Activated naive CD4-positive, alpha-beta T cell treated with anti-CD3 and anti-CD28 coated beads, Interleukin-2, amount 10 ng/mL, durations not matched to agents 7 days and 5 days (primary cell): Measurements from ENCODE around the gene GCNT1.
"Not testable (repeated sequence)": the region's sequence is repeated elsewhere in the genome, so short reads cannot be mapped to it uniquely, and the experiment has no call there.

Experiments used
- CTCF ChIA-PET: fragments of 350-600 bp; sonication (Branson Sonifier 250); formaldehyde crosslinking; loops from one replicate; lab custom pipeline; 2021; ENCODE audit warnings: antibody characterized with exemption; lab: Charles Lee
- DNase-seq: peaks from one replicate; pipeline ENCODE4 v3.0.0-alpha.2; 2020
- H3K27ac Mint-ChIP-seq: one replicate; pipeline ENCODE4 v1.8.0; 2021; ENCODE audit warnings: mild to moderate bottlenecking, moderate library complexity, mixed read lengths
- H3K27me3 Mint-ChIP-seq: one replicate; pipeline ENCODE4 v1.8.0; 2021; ENCODE audit warnings: mild to moderate bottlenecking, mixed read lengths
- H3K36me3 Mint-ChIP-seq: one replicate; pipeline ENCODE4 v1.8.0; 2021; ENCODE audit warnings: mixed read lengths
- H3K4me1 Mint-ChIP-seq: one replicate; pipeline ENCODE4 v1.8.0; 2021; ENCODE audit warnings: mixed read lengths
- H3K4me3 Mint-ChIP-seq: one replicate; pipeline ENCODE4 v1.8.0; 2021; ENCODE audit warnings: mild to moderate bottlenecking, moderate library complexity, mixed read lengths
- H3K9me3 Mint-ChIP-seq: one replicate; pipeline ENCODE4 v1.8.0; 2021; ENCODE audit warnings: mixed read lengths

GCNT1 gene

DNA sequence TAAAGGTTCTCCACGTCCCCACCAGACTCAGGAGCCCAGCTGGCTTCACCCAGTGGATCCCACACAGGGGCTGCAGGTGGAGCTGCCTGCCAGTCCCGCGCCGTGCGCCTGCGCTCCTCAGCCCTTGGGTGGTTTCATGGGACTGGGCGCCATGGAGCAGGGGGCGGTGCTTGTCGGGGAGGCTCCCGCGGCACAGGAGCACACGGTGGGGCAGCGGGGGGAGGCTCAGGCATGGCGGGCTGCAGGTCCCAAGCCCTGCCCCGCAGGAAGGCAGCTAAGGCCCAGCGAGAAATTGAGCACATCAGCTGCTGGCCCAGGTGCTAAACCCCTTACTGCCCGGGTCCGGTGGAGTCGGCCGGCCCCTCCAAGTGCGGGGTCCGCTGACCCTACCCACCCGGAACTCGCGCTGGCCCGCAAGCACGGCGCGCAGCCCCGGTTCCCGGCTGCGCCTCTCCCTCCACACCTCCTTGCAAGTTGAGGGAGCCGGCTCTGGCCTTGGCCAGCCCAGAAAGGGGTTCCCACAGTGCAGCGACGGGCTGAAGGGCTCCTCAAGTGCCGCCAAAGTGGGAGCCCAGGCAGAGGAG lies 64.7 kb downstream of the GCNT1 start:
- DNase-seq, result not testable (repeated sequence)

DNA sequence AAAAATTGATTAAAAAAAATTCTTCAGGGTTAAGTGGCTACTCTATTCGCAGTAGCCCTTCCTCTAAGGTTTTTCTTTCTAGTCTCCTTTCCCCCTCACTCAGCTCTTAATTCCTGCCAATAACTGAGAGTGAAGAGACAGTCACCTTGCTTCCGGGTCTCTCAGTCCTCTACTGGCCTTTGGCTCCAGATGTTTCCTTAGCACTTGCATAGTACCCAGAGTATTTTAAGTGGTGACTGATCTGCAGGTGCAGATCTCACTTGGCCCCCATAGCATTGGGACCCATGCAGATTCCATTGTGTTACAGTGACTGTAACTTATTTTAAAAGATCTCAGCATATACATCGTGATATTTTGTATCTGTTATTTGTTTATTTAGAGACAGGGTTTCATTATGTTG lies 66.2 kb downstream of the GCNT1 start:
- DNase-seq, result no peak
- Mint-ChIP-seq H3K4me1 (no peaks in the 10 kb centered on the region), H3K27ac (no peak overlapping the region), H3K4me3 (no peak overlapping the region), H3K27me3 (peaks cover 6% of the 10 kb centered on the region), H3K36me3 (no peaks in the 10 kb centered on the region), H3K9me3 (no peaks in the 10 kb centered on the region)
- CTCF ChIA-PET, result no interaction called here

More for the DNA sequence above, 64.7 kb downstream of the GCNT1 start:
- H3K4me1 Mint-ChIP-seq, H3K36me3 Mint-ChIP-seq, H3K27ac Mint-ChIP-seq, CTCF ChIA-PET, H3K9me3 Mint-ChIP-seq, H3K27me3 Mint-ChIP-seq, H3K4me3 Mint-ChIP-seq: not testable (repeated sequence)

- CTCF ChIA-PET, result no interaction called here
- no peak overlapping the region for H3K27ac Mint-ChIP-seq
- H3K4me1 Mint-ChIP-seq, result no peaks in the 10 kb centered on the region
Observed at GRCh38 chr9:76526026-76526425, 67.0 kb downstream of the GCNT1 start.

DNA sequence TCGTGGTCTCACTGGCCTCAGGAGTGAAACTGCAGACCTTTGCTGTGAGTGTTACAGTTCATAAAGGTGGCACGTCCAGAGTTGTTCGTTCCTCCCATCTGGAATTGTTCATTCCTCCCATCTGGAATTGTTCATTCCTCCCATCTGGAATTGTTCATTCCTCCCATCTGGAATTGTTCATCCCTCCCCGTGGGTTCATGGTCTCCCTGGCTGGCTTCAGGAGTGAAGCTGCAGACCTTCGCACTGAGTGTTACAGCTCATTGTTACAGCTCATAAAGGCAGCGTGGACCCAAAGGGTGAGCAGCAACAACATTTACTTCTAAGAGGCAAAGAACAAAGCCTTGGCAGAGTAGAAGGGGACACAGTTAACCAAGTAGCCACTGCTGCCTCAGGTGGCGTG lies 69.1 kb downstream of the GCNT1 start:
- Mint-ChIP-seq H3K27me3 (peaks cover 6% of the 10 kb centered on the region), H3K27ac (no peak overlapping the region), H3K9me3 (no peaks in the 10 kb centered on the region), H3K36me3 (no peaks in the 10 kb centered on the region), H3K4me1 (peaks cover 1% of the 10 kb centered on the region), H3K4me3 (no peak overlapping the region)
- DNase-seq, result no peak
- CTCF ChIA-PET, result no interaction called here

More at GRCh38 chr9:76526026-76526425, 67.0 kb downstream of the GCNT1 start:
- Mint-ChIP-seq H3K36me3 (no peaks in the 10 kb centered on the region), H3K27me3 (peaks cover 6% of the 10 kb centered on the region), H3K4me3 (no peak overlapping the region), H3K9me3 (no peaks in the 10 kb centered on the region)
- no peak for DNase-seq

GRCh38 chr9:76528642-76529190 lies 69.7 kb downstream of the GCNT1 start:
- no peak overlapping the region for H3K27ac Mint-ChIP-seq
- DNase-seq, result no peak
- no peaks in the 10 kb centered on the region for H3K9me3 Mint-ChIP-seq
- H3K4me3 Mint-ChIP-seq, result no peak overlapping the region
- H3K36me3 Mint-ChIP-seq, result no peaks in the 10 kb centered on the region
- peaks cover 6% of the 10 kb centered on the region for H3K27me3 Mint-ChIP-seq
- CTCF ChIA-PET, result no interaction called here
- peaks cover 4% of the 10 kb centered on the region for H3K4me1 Mint-ChIP-seq

- H3K27ac Mint-ChIP-seq, result no peak overlapping the region
- CTCF ChIA-PET, result no interaction called here
- H3K9me3 Mint-ChIP-seq, result no peaks in the 10 kb centered on the region
- no peaks in the 10 kb centered on the region for H3K36me3 Mint-ChIP-seq
- peaks cover 6% of the 10 kb centered on the region for H3K27me3 Mint-ChIP-seq
- H3K4me1 Mint-ChIP-seq, result peaks cover 9% of the 10 kb centered on the region
- H3K4me3 Mint-ChIP-seq, result no peak overlapping the region
- DNase-seq, result no peak
Observed at GRCh38 chr9:76529653-76530052, 70.7 kb downstream of the GCNT1 start.

DNA sequence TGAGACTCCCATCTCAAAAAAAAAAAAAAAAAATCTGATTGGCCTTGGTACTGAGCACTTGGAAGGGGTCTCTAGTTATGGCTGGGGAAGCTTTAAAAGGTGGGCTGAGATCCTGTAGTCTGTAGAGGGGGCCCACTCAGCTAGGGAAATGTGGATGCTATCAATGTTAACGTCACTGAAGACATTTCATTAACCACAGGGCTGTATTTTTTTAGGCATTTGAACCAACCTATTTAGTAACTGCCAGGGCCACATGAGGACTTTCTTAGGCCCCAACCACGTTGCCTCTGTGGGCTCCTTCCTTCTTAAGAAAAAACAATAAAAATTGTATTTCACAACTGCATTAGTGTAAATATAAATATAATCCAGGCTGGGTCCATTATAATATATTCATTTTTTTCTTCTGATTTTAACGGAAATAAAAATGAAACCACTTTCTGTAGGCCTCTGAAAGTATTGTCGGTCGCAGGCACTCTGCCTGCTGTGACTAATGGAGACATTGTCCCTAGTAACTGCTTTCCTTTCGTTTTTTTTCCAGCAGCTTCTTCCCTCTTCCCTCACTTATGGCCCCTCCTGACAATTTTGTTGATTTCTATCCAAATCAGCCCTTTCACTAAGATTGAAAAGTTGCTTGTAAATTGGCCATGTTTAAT lies 71.6 kb downstream of the GCNT1 start:
- Mint-ChIP-seq H3K4me3 (no peak overlapping the region), H3K36me3 (no peaks in the 10 kb centered on the region), H3K4me1 (peaks cover 9% of the 10 kb centered on the region), H3K27me3 (peaks cover 6% of the 10 kb centered on the region), H3K27ac (no peak overlapping the region), H3K9me3 (no peaks in the 10 kb centered on the region)
- DNase-seq, result no peak
- CTCF ChIA-PET, result no interaction called here

- Mint-ChIP-seq H3K36me3 (no peaks in the 10 kb centered on the region), H3K27ac (no peak overlapping the region), H3K4me1 (peaks cover 9% of the 10 kb centered on the region), H3K9me3 (no peaks in the 10 kb centered on the region), H3K27me3 (peaks cover 6% of the 10 kb centered on the region), H3K4me3 (no peak overlapping the region)
- CTCF ChIA-PET, result no interaction called here
- DNase-seq, result no peak
Observed at GRCh38 chr9:76531231-76531780, 72.3 kb downstream of the GCNT1 start.

- not testable (repeated sequence) for H3K9me3 Mint-ChIP-seq, H3K4me3 Mint-ChIP-seq, H3K27ac Mint-ChIP-seq, H3K36me3 Mint-ChIP-seq, DNase-seq, H3K4me1 Mint-ChIP-seq, H3K27me3 Mint-ChIP-seq
- CTCF ChIA-PET, result interaction anchor here (2.3 kb wide), 1 partner anchor 125 kb away, joined by 5 read pairs; no protein-coding TSS in a partner anchor
Observed at GRCh38 chr9:76532877-76533276, 73.9 kb downstream of the GCNT1 start.

- H3K4me1 Mint-ChIP-seq, result peaks cover 9% of the 10 kb centered on the region
- H3K9me3 Mint-ChIP-seq, result no peaks in the 10 kb centered on the region
- H3K27ac Mint-ChIP-seq, result no peak overlapping the region
- no peak for DNase-seq
- CTCF ChIA-PET, result interaction anchor here (2.3 kb wide), 1 partner anchor 124 kb away, joined by 5 read pairs; no protein-coding TSS in a partner anchor
- H3K4me3 Mint-ChIP-seq, result no peak overlapping the region
- no peaks in the 10 kb centered on the region for H3K27me3 Mint-ChIP-seq
- no peaks in the 10 kb centered on the region for H3K36me3 Mint-ChIP-seq
Observed at GRCh38 chr9:76534026-76534425, 75.0 kb downstream of the GCNT1 start.

DNA sequence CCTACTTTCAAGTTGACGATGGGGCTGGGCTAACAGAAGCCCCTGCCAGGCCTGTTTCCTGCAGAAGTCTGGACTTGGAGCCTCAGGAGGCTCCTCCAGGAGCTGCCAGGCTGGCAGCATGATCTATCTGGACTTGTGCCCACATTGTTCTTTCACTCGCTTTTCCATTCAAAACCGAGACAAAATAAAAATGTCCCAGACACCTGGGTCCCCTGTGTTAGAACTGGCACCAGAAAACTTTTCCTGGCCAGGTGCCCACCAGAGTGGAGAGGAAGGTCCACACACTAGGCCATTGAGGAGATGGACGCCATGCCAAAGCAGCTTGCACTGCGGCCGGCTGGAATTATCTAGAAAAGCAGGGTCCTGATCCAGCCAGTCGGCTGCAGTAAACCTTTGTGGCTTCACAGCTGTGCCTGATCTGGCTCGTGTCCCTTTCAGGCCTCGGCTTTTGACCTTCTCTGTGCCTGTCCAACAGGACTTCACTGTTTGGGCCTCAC lies 78.2 kb downstream of the GCNT1 start:
- no peak for DNase-seq
- CTCF ChIA-PET, result no interaction called here
- Mint-ChIP-seq H3K36me3 (no peaks in the 10 kb centered on the region), H3K4me3 (no peak overlapping the region), H3K9me3 (no peaks in the 10 kb centered on the region), H3K27ac (no peak overlapping the region), H3K4me1 (peaks cover 9% of the 10 kb centered on the region), H3K27me3 (no peaks in the 10 kb centered on the region)

GRCh38 chr9:76539180-76539579 lies 80.2 kb downstream of the GCNT1 start:
- Mint-ChIP-seq H3K27ac (no peak overlapping the region), H3K4me3 (no peak overlapping the region), H3K9me3 (no peaks in the 10 kb centered on the region), H3K27me3 (no peaks in the 10 kb centered on the region), H3K4me1 (peaks cover 2% of the 10 kb centered on the region), H3K36me3 (no peaks in the 10 kb centered on the region)
- CTCF ChIA-PET, result no interaction called here
- no peak for DNase-seq

DNA sequence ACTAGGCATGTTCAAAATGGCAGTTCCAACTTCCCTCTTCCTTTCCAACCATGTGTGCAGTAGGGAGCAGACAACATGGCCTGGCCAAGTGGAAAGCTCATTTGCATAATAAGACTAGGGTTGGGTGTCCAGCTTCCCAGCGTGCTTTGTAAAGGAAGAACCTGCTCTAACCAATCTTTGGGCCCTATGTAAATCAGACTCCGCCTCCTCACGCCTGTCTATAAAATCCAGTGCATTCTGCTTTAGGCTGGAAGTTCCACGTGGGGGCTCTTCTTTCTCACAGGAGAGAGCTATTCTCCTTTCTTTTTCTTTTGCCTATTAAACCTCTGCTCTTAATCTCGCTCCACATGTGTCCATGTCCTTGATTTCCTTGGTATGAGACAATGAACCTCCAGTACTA lies 83.4 kb downstream of the GCNT1 start:
- Mint-ChIP-seq H3K4me1 (no peaks in the 10 kb centered on the region), H3K27me3 (no peaks in the 10 kb centered on the region), H3K27ac (no peak overlapping the region), H3K9me3 (no peaks in the 10 kb centered on the region), H3K4me3 (no peak overlapping the region), H3K36me3 (no peaks in the 10 kb centered on the region)
- CTCF ChIA-PET, result interaction anchor here (0.6 to 1.2 kb wide), 2 partner anchors 120 to 612 kb away, joined by 3 read pairs; no protein-coding TSS in a partner anchor
- no peak for DNase-seq

DNA sequence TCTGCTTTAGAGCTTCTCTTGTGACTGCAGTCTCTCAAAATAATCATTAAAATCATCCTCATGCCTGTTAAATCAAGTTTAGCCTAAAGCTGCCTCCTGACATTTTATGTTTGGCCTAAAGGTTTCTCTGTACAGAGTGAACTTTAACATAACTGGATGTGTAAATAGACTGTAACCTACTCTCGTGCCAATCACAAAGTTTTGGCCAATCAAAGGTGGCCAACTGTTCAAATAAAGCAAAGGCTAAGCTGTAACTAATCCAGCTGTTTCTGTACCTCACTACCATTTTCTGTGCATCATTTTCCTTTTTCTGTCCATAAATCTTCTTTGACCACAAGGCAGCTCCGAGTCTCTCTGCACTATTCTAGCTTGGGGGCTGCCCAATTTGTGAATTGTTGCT lies 86.2 kb downstream of the GCNT1 start:
- no peaks in the 10 kb centered on the region for H3K36me3 Mint-ChIP-seq
- H3K27ac Mint-ChIP-seq, result no peak overlapping the region
- peaks cover 3% of the 10 kb centered on the region for H3K27me3 Mint-ChIP-seq
- no peaks in the 10 kb centered on the region for H3K9me3 Mint-ChIP-seq
- no peak for DNase-seq
- H3K4me3 Mint-ChIP-seq, result no peak overlapping the region
- no peaks in the 10 kb centered on the region for H3K4me1 Mint-ChIP-seq
- CTCF ChIA-PET, result no interaction called here

DNA sequence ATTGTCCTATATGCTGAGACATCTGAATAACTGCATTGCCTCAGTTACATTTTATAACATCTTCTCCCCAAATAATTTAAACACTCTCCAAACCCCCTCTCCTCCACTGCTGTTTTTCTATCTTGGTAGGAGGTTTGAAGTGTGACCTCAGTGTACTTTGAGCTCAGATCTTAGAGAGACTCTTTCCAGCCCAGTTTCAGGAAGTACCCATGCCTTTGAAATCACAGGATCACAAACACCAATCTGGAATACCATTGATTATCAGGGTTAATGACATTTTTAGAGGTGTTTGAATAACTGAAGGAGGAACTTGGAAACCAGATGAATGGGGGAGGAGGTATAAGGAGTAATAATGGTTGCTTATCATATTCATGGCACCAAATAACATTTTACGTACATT lies 93.2 kb downstream of the GCNT1 start:
- Mint-ChIP-seq H3K27me3 (peaks cover 9% of the 10 kb centered on the region), H3K4me3 (no peak overlapping the region), H3K36me3 (no peaks in the 10 kb centered on the region), H3K4me1 (no peaks in the 10 kb centered on the region), H3K27ac (no peak overlapping the region), H3K9me3 (no peaks in the 10 kb centered on the region)
- DNase-seq, result no peak
- CTCF ChIA-PET, result no interaction called here
